ENCODE measurements around the gene ZDHHC20.

Gene ZDHHC20, protein sequence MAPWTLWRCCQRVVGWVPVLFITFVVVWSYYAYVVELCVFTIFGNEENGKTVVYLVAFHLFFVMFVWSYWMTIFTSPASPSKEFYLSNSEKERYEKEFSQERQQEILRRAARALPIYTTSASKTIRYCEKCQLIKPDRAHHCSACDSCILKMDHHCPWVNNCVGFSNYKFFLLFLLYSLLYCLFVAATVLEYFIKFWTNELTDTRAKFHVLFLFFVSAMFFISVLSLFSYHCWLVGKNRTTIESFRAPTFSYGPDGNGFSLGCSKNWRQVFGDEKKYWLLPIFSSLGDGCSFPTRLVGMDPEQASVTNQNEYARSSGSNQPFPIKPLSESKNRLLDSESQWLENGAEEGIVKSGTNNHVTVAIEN

DNA sequence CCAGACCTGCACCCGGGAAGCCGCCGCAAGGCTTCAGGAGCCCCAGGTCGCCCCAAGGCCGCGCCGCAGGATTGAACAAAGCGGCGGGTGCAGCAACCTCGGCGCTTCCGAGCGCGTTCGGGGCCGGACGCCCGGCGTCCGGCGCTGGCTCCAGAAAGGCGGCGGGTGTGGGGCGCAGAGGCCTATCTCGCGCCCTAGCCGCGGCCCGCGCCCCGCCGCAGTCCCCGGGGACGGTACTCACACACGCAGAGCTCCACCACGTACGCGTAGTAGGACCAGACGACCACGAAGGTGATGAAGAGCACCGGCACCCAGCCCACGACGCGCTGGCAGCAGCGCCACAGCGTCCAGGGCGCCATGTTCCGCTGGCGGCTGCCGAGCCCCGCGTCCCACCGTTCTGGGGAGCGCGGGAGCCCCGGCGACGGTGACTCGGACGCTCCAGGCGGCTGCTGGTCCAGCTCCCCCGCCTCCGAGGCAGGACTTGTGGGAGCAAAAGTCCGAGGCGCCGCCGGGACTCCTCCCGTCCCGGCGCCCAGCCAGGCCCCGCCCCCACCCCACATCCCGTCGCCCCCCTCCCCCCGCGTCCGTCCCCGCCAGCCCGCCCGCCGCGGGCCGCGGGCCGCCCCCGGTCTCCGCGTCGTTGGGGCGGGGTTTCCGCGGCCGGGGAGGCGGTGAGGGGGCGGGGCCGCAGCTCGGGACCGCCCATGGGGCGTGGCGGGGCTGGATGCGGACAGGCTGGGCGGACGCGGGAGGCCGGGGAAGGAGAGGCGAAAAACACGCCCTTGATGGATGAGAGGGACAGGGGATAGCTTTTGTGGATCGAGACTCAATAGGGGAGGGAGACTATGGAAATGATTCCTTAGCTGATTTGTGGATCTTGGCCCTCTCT is at the start of gene ZDHHC20:
ZDHHC20 (minus strand) TSS at position 491 of the 889 bp plus-strand sequence; CDS start at position 359, 132 bp downstream.
- peak; percentile 80 for DNase-seq (ENCODE audit: low spot score)

- no peak for DNase-seq (ENCODE audit: low spot score)
These were observed 45.3 kb upstream of the ZDHHC20 start for GRCh38 chr13:21504379-21504778.

GRCh38 chr13:21501686-21502085 is 42.6 kb upstream of the ZDHHC20 start:
- no peak for DNase-seq (ENCODE audit: low spot score)

- DNase-seq (ENCODE audit: low spot score) = no peak
These were observed 27.2 kb upstream of the ZDHHC20 start for GRCh38 chr13:21486322-21486721.

GRCh38 chr13:21483748-21484147 is 24.6 kb upstream of the ZDHHC20 start:
- no peak for DNase-seq (ENCODE audit: low spot score)

GRCh38 chr13:21481359-21481758 is 22.3 kb upstream of the ZDHHC20 start:
- no peak for DNase-seq (ENCODE audit: low spot score)

DNA sequence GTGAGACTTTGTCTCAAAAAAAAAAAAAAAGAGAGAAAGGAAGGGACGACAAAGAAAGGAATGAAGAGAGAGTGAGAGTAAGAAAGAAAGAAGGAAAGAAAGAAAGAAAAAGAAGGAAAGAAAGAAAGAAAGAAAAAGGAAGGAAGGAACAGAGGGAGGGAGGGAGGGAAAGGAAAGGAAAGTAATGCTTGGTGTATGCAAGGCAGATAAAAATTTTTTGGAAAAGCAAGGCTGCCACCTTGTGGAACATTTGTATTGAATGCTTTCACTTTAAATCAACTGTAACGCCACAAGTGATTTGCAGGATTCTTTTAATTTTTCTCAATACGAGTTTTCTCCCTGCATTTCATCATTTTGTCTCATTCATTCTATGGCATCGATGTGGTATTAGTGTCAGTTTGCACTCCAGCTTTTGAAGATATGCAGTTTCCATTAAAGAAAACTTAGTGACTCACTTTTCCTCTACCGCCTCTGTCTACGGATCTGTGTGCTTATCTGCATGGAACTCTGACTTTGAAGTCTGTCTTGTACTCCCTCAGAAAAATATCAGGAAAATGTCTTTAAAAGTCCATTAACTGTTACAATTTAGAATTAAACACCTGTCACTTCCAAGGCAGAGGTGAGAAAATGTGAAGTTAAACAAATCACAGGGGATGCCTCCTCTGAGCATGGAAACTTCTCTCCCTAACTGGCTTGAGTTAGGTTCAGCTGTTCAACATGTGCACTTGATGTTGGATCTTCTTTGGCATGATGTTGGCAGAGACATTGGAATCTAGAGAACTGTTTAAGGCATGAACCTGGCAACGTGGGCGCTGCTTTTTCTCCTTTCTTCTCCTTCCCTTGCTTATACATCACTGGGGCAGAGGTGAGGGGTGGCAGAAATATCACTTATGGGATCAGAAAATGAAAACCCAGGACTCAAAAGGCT is 20.0 kb upstream of the ZDHHC20 start:
- DNase-seq (ENCODE audit: low spot score) = peak; percentile 77

DNA sequence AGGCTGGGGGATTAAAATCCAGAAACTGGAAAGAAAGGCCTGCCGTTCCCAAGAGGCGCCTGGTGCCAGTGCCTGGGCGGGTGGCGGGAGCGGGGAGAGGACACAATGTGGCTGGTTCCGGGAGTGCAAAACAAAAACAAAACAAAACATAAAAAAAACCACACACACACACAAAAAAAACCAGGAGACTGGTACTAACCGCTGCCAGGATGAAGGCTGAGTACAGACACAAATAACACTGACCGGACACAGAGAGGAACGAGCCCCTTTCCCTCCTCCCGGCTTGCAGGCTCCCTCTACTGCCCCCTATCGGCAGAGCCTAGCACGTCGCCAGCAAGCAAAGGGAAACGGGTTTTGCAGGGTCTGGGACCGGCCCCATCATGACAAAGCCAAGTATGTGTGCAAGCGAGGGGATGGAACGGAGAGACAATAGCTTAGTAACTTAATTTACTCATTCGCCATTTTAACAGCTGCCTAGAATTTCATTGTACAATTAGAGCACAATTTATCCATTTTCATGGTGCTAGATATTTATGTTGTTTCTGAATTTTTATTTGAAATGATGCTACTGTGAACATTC is 17.9 kb upstream of the ZDHHC20 start:
- peak; percentile 83 for DNase-seq (ENCODE audit: low spot score)

- DNase-seq (ENCODE audit: low spot score) = no peak
These were observed 16.0 kb upstream of the ZDHHC20 start for GRCh38 chr13:21475115-21475514.

DNA sequence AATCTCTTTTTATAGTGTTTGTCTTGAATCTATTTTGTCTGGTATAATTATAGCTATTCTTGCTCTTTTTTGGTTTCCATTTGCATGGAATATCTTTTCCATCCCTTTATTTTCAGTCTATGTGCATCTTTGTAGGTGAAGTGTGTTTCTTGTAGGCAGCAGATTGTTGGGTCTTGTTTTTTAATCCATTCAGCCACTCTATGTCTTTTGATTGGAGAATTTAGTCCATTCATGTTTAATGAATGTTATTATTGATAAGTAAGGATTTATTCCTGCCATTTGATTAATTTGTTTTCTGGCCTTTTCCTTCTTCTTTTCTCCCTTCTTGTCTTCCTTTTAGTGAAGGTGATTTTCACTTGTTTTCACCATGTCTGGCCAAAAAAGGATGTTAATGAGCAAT is 11.7 kb upstream of the ZDHHC20 start:
- no peak for DNase-seq (ENCODE audit: low spot score)

DNA sequence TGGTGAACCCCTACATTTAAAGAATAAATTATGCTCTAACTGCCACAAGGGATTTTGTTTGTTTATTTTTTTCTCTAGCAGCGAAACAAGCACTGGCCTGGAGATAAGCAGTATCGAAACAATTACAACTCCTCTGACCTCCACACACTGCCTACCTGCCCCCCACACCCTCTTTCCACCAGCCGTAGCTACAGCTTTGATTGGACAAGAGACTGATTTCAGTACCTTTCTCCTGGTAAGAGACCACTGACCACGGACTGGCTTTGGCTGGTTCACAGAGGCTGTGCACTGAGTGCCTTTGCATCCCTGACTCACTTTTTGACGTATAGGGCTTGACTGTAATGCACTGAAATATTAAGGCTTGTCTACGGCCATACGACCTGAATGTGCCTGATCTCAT is 7.4 kb upstream of the ZDHHC20 start:
- DNase-seq (ENCODE audit: low spot score) = no peak

DNA sequence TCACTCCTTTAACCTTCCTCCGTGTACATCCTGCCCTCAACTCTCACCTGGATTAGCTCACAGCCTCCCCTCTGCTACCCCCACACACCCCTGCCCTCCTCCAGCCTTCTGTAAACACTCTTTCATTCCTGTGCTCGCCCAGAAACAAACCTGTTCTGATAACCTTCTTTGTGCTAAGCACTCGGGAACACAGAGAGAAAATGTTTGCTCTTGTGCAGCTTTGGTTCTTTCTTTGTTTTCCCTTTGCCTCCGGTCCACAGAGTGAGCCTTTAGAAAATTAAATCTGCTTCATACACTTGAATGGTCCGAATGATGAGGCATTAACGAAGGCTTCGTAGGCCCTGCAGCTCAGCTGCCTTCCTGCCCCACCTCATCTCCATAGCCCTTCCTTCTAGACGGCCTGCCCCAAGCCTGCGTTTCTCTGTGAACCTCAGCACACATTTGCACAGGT is 6.6 kb upstream of the ZDHHC20 start:
- no peak for DNase-seq (ENCODE audit: low spot score)

- DNase-seq (ENCODE audit: low spot score) = no peak
These were observed 4.3 kb upstream of the ZDHHC20 start for GRCh38 chr13:21463424-21463823.

- no peak for DNase-seq (ENCODE audit: low spot score)
These were observed 2.0 kb upstream of the ZDHHC20 start for GRCh38 chr13:21461131-21461530.

- peak; percentile 62 for DNase-seq (ENCODE audit: low spot score)
These were observed 671 bp downstream of the ZDHHC20 start for GRCh38 chr13:21458451-21458812.

DNA sequence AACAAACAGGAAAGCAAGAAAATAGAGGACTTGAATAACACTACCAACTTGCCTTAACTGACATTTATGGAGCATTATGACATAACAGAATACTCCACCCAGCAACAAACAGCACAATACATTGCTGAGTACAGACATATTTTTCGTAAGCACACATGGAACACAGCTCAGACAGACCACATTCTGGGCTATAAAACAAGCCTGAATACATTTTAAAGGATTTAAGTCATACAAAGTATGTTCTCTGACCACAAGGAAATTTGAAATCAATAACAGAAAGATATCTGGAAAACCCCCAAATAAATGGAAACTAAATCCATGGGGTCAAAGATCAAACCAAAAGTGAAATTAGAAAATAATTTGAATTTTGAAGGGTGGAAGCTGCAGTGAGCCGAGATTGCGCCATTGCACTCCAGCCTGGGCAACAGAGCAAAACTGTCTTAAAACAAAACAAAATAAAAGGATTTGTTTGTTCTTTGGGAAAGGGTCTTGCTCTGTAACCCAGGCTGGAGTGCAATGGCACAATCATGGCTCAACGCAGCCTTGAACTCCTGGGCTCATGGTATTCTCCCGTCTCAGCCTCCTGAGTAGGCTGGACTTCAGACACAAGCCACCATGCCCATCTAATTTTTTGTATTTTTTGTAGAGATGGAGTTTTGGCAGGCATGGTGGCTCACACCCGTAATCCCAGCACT is 5.6 kb downstream of the ZDHHC20 start:
- no peak for DNase-seq (ENCODE audit: low spot score)

- DNase-seq (ENCODE audit: low spot score) = no peak
These were observed 8.2 kb downstream of the ZDHHC20 start for GRCh38 chr13:21450936-21451335.

GRCh38 chr13:21446656-21447055 is 12.4 kb downstream of the ZDHHC20 start:
- no peak for DNase-seq (ENCODE audit: low spot score)

DNA sequence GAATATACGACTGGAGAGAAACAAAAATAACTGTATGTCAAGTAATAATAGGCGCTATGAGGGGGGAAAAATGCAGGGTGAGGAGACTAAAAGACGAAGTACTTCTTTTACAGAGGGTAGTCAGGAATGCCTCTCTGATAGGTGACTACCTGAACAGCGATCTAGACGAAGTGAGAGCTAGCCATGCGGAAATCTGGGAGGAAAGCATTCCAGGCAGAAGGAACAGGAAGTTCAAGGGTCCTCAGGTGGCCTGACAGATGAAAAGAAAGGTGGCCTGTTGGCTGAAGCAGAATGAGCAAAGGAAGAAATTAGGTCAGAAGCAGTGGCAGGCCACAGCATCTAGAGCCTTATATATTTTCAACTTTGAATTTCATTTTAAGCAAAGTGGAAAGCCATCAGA is 13.3 kb downstream of the ZDHHC20 start:
- DNase-seq (ENCODE audit: low spot score) = no peak

DNA sequence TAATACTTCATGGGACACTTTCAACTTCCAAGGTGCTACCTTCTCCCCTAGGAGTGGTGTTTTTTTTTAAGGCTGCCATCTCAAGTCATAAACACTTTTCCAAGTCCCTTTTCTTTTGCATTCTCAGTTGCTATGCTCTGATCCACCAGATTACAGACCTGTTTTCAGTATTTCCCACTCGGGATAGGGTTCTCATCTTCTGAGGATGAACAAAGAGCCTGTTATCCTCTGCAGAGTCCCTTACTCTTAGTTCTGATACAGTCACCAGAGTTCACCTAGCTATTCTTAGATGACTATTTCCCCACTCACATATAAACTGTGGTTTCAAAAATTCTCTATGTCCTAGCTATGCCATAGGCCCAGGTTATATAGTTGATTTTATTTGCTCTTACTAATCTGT is 15.9 kb downstream of the ZDHHC20 start:
- no peak for DNase-seq (ENCODE audit: low spot score)

- DNase-seq (ENCODE audit: low spot score) = no peak
These were observed 22.5 kb downstream of the ZDHHC20 start for GRCh38 chr13:21436582-21436981.

Data from SW480 (cell line).